ENCODE data around the gene BCAS3. TPM values are rescaled to one million over a fixed set of nuclear protein-coding genes. Genes with fewer than 3 reads are reported as not detected.

BCAS3 gene
- total RNA-seq, 4 donors from 2014 or later: 20.7 to 76.3 (median 39.8) TPM

DNA sequence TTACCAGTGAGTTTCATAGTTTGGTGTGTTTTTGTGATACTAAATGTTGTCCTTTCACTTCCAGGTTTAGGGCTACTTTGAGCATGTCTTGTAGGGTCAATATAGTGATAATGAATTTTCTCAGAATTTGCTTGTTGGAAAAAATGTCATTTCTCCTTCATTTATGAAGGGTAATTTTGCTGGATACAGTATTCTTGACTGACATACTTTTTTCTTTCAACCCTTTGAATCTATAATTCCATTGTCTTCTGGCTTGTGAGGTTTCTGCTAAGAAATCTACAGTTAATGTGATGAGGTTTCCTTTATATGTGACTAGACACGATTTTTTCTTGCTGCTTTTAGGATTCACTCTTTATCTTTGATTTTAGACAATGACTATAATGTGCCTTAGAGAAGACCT is 219.3 kb downstream of the BCAS3 start:
- no peak overlapping the region for H3K4me3 ChIP-seq
- peaks cover 10 to 21% of the 10 kb centered on the region in 2 donors for H3K9me3 ChIP-seq
- intact Hi-C loops (cut with DNase I; ENCODE audit: low total_unique reads): loop anchor here (10.0 kb wide), 1 partner anchor 972 kb away; no protein-coding TSS in a partner anchor
- TF ChIP-seq POLR2AphosphoS5 (IDR thresholded peaks at IDR 0.05): no peak
- TF ChIP-seq POLR2A (IDR thresholded peaks at IDR 0.05): no peak
- TF ChIP-seq, protein P1, sequence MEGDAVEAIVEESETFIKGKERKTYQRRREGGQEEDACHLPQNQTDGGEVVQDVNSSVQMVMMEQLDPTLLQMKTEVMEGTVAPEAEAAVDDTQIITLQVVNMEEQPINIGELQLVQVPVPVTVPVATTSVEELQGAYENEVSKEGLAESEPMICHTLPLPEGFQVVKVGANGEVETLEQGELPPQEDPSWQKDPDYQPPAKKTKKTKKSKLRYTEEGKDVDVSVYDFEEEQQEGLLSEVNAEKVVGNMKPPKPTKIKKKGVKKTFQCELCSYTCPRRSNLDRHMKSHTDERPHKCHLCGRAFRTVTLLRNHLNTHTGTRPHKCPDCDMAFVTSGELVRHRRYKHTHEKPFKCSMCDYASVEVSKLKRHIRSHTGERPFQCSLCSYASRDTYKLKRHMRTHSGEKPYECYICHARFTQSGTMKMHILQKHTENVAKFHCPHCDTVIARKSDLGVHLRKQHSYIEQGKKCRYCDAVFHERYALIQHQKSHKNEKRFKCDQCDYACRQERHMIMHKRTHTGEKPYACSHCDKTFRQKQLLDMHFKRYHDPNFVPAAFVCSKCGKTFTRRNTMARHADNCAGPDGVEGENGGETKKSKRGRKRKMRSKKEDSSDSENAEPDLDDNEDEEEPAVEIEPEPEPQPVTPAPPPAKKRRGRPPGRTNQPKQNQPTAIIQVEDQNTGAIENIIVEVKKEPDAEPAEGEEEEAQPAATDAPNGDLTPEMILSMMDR (IDR thresholded peaks at IDR 0.05): no peak
- TF ChIP-seq EP300 (IDR thresholded peaks at IDR 0.05; ENCODE audit: low read depth): no peak
- H3K36me3 ChIP-seq: no peaks in the 10 kb centered on the region
- 92 to 100% methylated on average over 1 of the region's 1 CpG for WGBS, 2 donors (ENCODE audit: low coverage in 1 of 2)
- no peak for DNase-seq
- H3K4me1 ChIP-seq: no peaks in the 10 kb centered on the region
- H3K27ac ChIP-seq: no peak overlapping the region
- H3K27me3 ChIP-seq: no peaks in the 10 kb centered on the region
- in situ Hi-C loops (cut with MboI; ENCODE audit: low pct_ligation_motif_present in 1 of 4, low pct_unique_long_range_greater_than_20kb in 1 of 4, low sequenced_read_pairs in 3 of 4): no loop called here

DNA sequence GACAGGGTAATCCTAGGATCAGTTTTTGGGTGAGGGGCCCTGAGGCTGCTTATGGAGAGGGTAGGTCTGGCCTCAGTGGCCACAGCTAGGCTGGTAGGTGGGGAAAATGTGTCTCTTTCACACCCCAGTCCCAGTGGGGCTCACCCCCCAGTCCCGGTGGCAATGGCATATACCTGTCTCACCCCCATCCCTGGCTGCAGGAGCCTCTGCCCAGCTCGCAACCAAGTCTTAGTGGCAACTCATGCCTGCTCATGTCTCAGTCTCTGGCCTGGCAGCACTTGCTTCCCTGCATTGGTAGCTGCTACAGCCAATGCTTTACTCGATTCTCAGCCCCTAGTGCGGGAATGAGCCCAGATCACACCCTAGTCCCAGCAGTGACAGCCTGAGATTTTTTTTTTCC is 221.5 kb downstream of the BCAS3 start:
- in situ Hi-C loops (cut with MboI; ENCODE audit: low pct_ligation_motif_present in 1 of 4, low pct_unique_long_range_greater_than_20kb in 1 of 4, low sequenced_read_pairs in 3 of 4): no loop called here
- H3K9me3 ChIP-seq: peaks cover 10 to 16% of the 10 kb centered on the region in 2 donors
- WGBS, 2 donors (ENCODE audit: low coverage in 1 of 2): 100% methylated on average over 4 of the region's 4 CpGs; no CpG with 5 or more reads in 1 of the 2 donors

DNA sequence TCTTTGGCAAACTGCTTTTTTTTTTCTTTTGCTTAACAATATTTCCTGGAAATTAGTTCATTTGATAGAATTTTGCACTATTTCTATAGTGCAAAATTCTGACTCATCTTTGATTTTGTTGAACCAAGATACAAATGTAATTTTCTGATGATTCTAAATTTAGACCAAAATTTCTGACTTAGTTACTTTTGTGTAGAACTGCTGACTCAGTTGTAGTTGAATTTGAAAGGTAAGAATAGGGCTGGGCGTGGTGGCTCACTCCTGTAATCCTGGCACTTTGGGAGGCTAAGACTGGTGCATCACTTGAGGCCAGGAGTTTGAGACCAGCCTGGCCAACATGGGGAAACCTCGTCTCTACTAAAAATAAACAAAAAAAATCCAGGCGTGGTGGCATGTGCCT is 223.0 kb downstream of the BCAS3 start:
- Histone ChIP-seq H3K4me1 (no peaks in the 10 kb centered on the region), H3K4me3 (no peak overlapping the region), H3K9me3 (peaks cover 10 to 16% of the 10 kb centered on the region in 2 donors), H3K36me3 (no peaks in the 10 kb centered on the region), H3K27ac (no peak overlapping the region), H3K27me3 (no peaks in the 10 kb centered on the region)
- TF ChIP-seq POLR2AphosphoS5 (IDR thresholded peaks at IDR 0.05): no peak
- TF ChIP-seq POLR2A (IDR thresholded peaks at IDR 0.05): no peak
- no peak for TF ChIP-seq EP300 (IDR thresholded peaks at IDR 0.05; ENCODE audit: low read depth)
- TF ChIP-seq, protein P1 (IDR thresholded peaks at IDR 0.05): no peak
- intact Hi-C loops (cut with DNase I; ENCODE audit: low total_unique reads): no loop called here
- in situ Hi-C loops (cut with MboI; ENCODE audit: low pct_ligation_motif_present in 1 of 4, low pct_unique_long_range_greater_than_20kb in 1 of 4, low sequenced_read_pairs in 3 of 4): no loop called here
- 52 to 67% methylated on average over 1 to 3 of the region's 3 CpGs for WGBS, 2 donors (ENCODE audit: low coverage in 1 of 2)
- DNase-seq: no peak

More for the DNA sequence above, 221.5 kb downstream of the BCAS3 start:
- no peaks in the 10 kb centered on the region for H3K36me3 ChIP-seq
- TF ChIP-seq, protein P1 (IDR thresholded peaks at IDR 0.05): no peak
- TF ChIP-seq POLR2A (IDR thresholded peaks at IDR 0.05) (no peak), POLR2AphosphoS5 (IDR thresholded peaks at IDR 0.05) (no peak), EP300 (IDR thresholded peaks at IDR 0.05; ENCODE audit: low read depth) (no peak)
- intact Hi-C loops (cut with DNase I; ENCODE audit: low total_unique reads): loop anchor here (10.0 kb wide), 1 partner anchor 974 kb away; no protein-coding TSS in a partner anchor
- no peaks in the 10 kb centered on the region for H3K4me1 ChIP-seq
- H3K4me3 ChIP-seq: no peak overlapping the region
- H3K27me3 ChIP-seq: no peaks in the 10 kb centered on the region
- no peak overlapping the region for H3K27ac ChIP-seq
- no peak for DNase-seq

DNA sequence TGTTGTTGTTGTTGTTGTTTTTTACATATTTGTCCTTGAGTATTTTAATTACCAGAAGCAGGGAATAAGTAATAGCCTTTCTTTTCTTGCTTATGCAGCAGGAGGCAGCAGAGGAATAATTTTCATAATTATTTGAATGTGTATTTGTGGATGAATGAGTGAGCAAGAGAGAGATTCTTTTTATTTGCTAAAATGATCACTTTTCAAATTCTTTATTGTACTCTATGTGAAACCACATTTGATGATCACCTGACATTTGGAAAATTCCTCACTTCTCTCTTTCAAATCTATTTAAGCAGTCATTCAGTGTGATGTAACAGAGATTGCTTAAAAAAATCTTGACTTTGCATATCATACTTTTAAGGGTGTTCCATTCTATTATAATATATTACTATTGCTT is 223.6 kb downstream of the BCAS3 start:
- no peak overlapping the region for H3K4me3 ChIP-seq
- in situ Hi-C loops (cut with MboI; ENCODE audit: low pct_ligation_motif_present in 1 of 4, low pct_unique_long_range_greater_than_20kb in 1 of 4, low sequenced_read_pairs in 3 of 4): no loop called here
- H3K4me1 ChIP-seq: no peaks in the 10 kb centered on the region
- DNase-seq: no peak
- H3K27ac ChIP-seq: no peak overlapping the region
- intact Hi-C loops (cut with DNase I; ENCODE audit: low total_unique reads): no loop called here
- no peaks in the 10 kb centered on the region for H3K36me3 ChIP-seq
- no peak for TF ChIP-seq POLR2AphosphoS5 (IDR thresholded peaks at IDR 0.05)
- no peak for TF ChIP-seq EP300 (IDR thresholded peaks at IDR 0.05; ENCODE audit: low read depth)
- TF ChIP-seq POLR2A (IDR thresholded peaks at IDR 0.05): no peak
- TF ChIP-seq, protein P1 (IDR thresholded peaks at IDR 0.05): no peak
- peaks cover 10 to 16% of the 10 kb centered on the region in 2 donors for H3K9me3 ChIP-seq
- H3K27me3 ChIP-seq: no peaks in the 10 kb centered on the region

Data from transverse colon (tissue), 4 donors.